Astrocyte (in vitro differentiated cells and primary cell): Measurements from ENCODE around the gene PREX1.

Source experiments
- CTCF ChIP-seq: IDR thresholded peaks from 2 replicates; pipeline ENCODE4 v1.5.1; 2011; ENCODE audit warnings: low read depth, mild to moderate bottlenecking, inconsistent platforms, low read length, moderate library complexity; ENCODE audit not compliant: insufficient read depth
- EZH2 ChIP-seq: IDR thresholded peaks from 2 replicates; pipeline ENCODE4 v1.6.1; 2012; ENCODE audit warnings: mild to moderate bottlenecking, low read length, inconsistent platforms; ENCODE audit not compliant: insufficient read depth

GRCh38 chr20:48657426-48658197 is 170.2 kb downstream of the PREX1 start:
- TF ChIP-seq EZH2 (no peak), CTCF (peak; percentile 88)
